HepG2 (cell line): ENCODE measurements around the gene SAP30.

ENCODE experiments used
- CHD4 ChIP-seq: fragments of 200-600 bp; sonication (generic); IDR thresholded peaks from 2 replicates; pipeline ENCODE4 v1.7.0; 2017; ENCODE audit warnings: mild to moderate bottlenecking, low read length, borderline replicate concordance
- HNRNPH1 ChIP-seq: fragments of 200-400 bp; formaldehyde crosslinking; optimal IDR thresholded peaks from 2 replicates; pipeline ENCODE3; 2017; ENCODE audit warnings: mild to moderate bottlenecking, low read depth, low read length
- JUN ChIP-seq: sonication (generic); formaldehyde crosslinking; IDR thresholded peaks from 2 replicates; pipeline ENCODE4 v1.4.0; 2020; ENCODE audit warnings: mild to moderate bottlenecking, missing genetic modification reagents
- TCF7L2 ChIP-seq: IDR thresholded peaks from 2 replicates; pipeline ENCODE4 v1.6.1; 2011; ENCODE audit warnings: mild to moderate bottlenecking, low read depth, low read length, moderate library complexity
- ZNF207 ChIP-seq: fragments of 450-650 bp; IDR thresholded peaks from 2 replicates; pipeline ENCODE4 v1.6.1; 2016; ENCODE audit warnings: antibody characterized with exemption, borderline replicate concordance
- ZNF24 ChIP-seq: fragments of 450-650 bp; IDR thresholded peaks from 2 replicates; pipeline ENCODE4 v1.6.1; 2017; ENCODE audit warnings: antibody characterized with exemption, mild to moderate bottlenecking
- TF ChIP-seq, protein P1 (sequence below): sonication (generic); formaldehyde crosslinking; IDR thresholded peaks from 2 replicates; pipeline ENCODE4 v1.4.0; 2020; ENCODE audit warnings: mild to moderate bottlenecking, missing genetic modification reagents
- TF ChIP-seq, protein P2 (sequence below): sonication (generic); formaldehyde crosslinking; IDR thresholded peaks from 2 replicates; pipeline ENCODE4 v1.4.0; 2020; ENCODE audit warnings: missing genetic modification reagents

- TF ChIP-seq ZNF207 (no peak), ZNF24 (no peak), HNRNPH1 (no peak), JUN (CRISPR knock-in tag) (no peak), TCF7L2 (no peak), CHD4 (no peak)
- TF ChIP-seq, protein P1, sequence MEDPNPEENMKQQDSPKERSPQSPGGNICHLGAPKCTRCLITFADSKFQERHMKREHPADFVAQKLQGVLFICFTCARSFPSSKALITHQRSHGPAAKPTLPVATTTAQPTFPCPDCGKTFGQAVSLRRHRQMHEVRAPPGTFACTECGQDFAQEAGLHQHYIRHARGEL (CRISPR knock-in tag), result no peak
- TF ChIP-seq, protein P2, sequence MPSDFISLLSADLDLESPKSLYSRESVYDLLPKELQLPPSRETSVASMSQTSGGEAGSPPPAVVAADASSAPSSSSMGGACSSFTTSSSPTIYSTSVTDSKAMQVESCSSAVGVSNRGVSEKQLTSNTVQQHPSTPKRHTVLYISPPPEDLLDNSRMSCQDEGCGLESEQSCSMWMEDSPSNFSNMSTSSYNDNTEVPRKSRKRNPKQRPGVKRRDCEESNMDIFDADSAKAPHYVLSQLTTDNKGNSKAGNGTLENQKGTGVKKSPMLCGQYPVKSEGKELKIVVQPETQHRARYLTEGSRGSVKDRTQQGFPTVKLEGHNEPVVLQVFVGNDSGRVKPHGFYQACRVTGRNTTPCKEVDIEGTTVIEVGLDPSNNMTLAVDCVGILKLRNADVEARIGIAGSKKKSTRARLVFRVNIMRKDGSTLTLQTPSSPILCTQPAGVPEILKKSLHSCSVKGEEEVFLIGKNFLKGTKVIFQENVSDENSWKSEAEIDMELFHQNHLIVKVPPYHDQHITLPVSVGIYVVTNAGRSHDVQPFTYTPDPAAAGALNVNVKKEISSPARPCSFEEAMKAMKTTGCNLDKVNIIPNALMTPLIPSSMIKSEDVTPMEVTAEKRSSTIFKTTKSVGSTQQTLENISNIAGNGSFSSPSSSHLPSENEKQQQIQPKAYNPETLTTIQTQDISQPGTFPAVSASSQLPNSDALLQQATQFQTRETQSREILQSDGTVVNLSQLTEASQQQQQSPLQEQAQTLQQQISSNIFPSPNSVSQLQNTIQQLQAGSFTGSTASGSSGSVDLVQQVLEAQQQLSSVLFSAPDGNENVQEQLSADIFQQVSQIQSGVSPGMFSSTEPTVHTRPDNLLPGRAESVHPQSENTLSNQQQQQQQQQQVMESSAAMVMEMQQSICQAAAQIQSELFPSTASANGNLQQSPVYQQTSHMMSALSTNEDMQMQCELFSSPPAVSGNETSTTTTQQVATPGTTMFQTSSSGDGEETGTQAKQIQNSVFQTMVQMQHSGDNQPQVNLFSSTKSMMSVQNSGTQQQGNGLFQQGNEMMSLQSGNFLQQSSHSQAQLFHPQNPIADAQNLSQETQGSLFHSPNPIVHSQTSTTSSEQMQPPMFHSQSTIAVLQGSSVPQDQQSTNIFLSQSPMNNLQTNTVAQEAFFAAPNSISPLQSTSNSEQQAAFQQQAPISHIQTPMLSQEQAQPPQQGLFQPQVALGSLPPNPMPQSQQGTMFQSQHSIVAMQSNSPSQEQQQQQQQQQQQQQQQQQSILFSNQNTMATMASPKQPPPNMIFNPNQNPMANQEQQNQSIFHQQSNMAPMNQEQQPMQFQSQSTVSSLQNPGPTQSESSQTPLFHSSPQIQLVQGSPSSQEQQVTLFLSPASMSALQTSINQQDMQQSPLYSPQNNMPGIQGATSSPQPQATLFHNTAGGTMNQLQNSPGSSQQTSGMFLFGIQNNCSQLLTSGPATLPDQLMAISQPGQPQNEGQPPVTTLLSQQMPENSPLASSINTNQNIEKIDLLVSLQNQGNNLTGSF (CRISPR knock-in tag), result no peak
Observed at GRCh38 chr4:173413036-173413435, 42.3 kb downstream of the SAP30 start.
